H9 (cell line): ENCODE data around the gene ART3. TPM values are rescaled to one million over a fixed set of nuclear protein-coding genes. Genes with fewer than 3 reads are reported as not detected.

Experiments used
- DNase-seq: peaks from one replicate; pipeline ENCODE4 v3.0.0-alpha.2; 2017
- H2AFZ ChIP-seq: one replicate; pipeline ENCODE4 v1.6.1; 2013; ENCODE audit warnings: mild to moderate bottlenecking, low read length, control low read depth, moderate library complexity
- H2AK5ac ChIP-seq: 2 replicates; pipeline ENCODE4 v1.6.1; 2013; ENCODE audit warnings: low read length, control low read depth, mixed read lengths; ENCODE audit not compliant: insufficient read length
- H2BK120ac ChIP-seq: one replicate; pipeline ENCODE4 v1.6.1; 2013; ENCODE audit warnings: low read depth, mild to moderate bottlenecking, low read length, control low read depth, inconsistent platforms; ENCODE audit not compliant: poor library complexity, severe bottlenecking
- H2BK12ac ChIP-seq: 2 replicates; pipeline ENCODE4 v1.6.1; 2013; ENCODE audit warnings: low read length, control low read depth, mixed read lengths, low read depth; ENCODE audit not compliant: insufficient read length
- H2BK15ac ChIP-seq: 2 replicates; pipeline ENCODE4 v1.6.1; 2013; ENCODE audit warnings: low read depth, low read length, control low read depth
- H2BK20ac ChIP-seq: one replicate; pipeline ENCODE4 v1.6.1; 2013; ENCODE audit warnings: low read depth, mild to moderate bottlenecking, low read length, control low read depth, inconsistent platforms; ENCODE audit not compliant: poor library complexity, severe bottlenecking
- H2BK5ac ChIP-seq: 2 replicates; pipeline ENCODE4 v1.6.1; 2013; ENCODE audit warnings: low read length, control low read depth, mixed read lengths; ENCODE audit not compliant: insufficient read length
- H3K14ac ChIP-seq: 2 replicates; pipeline ENCODE4 v1.6.1; 2013; ENCODE audit warnings: low read length, control low read depth; ENCODE audit not compliant: insufficient read depth
- H3K18ac ChIP-seq: 2 replicates; pipeline ENCODE4 v1.6.1; 2013; ENCODE audit warnings: low read depth, mild to moderate bottlenecking, mixed read lengths, low read length, control low read depth; ENCODE audit not compliant: insufficient read length
- H3K23ac ChIP-seq: 2 replicates; pipeline ENCODE4 v1.6.1; 2013; ENCODE audit warnings: low read length, control low read depth, mixed read lengths, low read depth; ENCODE audit not compliant: insufficient read length
- H3K23me2 ChIP-seq: 2 replicates; pipeline ENCODE4 v1.6.1; 2013; ENCODE audit warnings: low read depth, mild to moderate bottlenecking, mixed read lengths, low read length, control low read depth; ENCODE audit not compliant: insufficient read length, poor library complexity, severe bottlenecking
- H3K27ac ChIP-seq: 2 replicates; pipeline ENCODE4 v1.5.1; 2013; ENCODE audit warnings: low read length, control low read depth, mixed read lengths, low read depth; ENCODE audit not compliant: insufficient read length
- H3K27me3 ChIP-seq: 2 replicates; pipeline ENCODE4 v1.6.1; 2013; ENCODE audit warnings: low read length, control low read depth, inconsistent platforms; ENCODE audit not compliant: insufficient read depth
- H3K4ac ChIP-seq: 2 replicates; pipeline ENCODE4 v1.6.1; 2013; ENCODE audit warnings: low read depth, mild to moderate bottlenecking, control low read depth, inconsistent platforms, low read length, moderate library complexity
- H3K4me1 ChIP-seq: 2 replicates; pipeline ENCODE4 v1.6.1; 2013; ENCODE audit warnings: low read length, control low read depth, inconsistent platforms; ENCODE audit not compliant: insufficient read depth
- H3K4me2 ChIP-seq: 2 replicates; pipeline ENCODE4 v1.6.1; 2013; ENCODE audit warnings: low read length, control low read depth, mixed read lengths; ENCODE audit not compliant: insufficient read length, insufficient read depth
- H3K56ac ChIP-seq: 2 replicates; pipeline ENCODE4 v1.6.1; 2013; ENCODE audit warnings: low read depth, mild to moderate bottlenecking, mixed read lengths, low read length, control low read depth; ENCODE audit not compliant: insufficient read length
- H3K79me1 ChIP-seq: 2 replicates; pipeline ENCODE4 v1.6.1; 2013; ENCODE audit warnings: low read depth, mild to moderate bottlenecking, moderate library complexity, low read length, control low read depth, inconsistent platforms; ENCODE audit not compliant: insufficient read depth, poor library complexity, severe bottlenecking
- H3K79me2 ChIP-seq: 2 replicates; pipeline ENCODE4 v1.6.1; 2013; ENCODE audit warnings: low read length, control low read depth, inconsistent platforms; ENCODE audit not compliant: insufficient read depth
- H3K9ac ChIP-seq: 2 replicates; pipeline ENCODE4 v1.6.1; 2013; ENCODE audit warnings: low read length, control low read depth, mixed read lengths; ENCODE audit not compliant: insufficient read length; ENCODE audit errors: extremely low read depth
- H3K9me3 ChIP-seq: one replicate; pipeline ENCODE4 v1.6.1; 2013; ENCODE audit warnings: low read depth, low read length, inconsistent platforms; ENCODE audit not compliant: control insufficient read depth
- H3T11ph ChIP-seq: one replicate; pipeline ENCODE4 v1.6.1; 2013; ENCODE audit warnings: mild to moderate bottlenecking, low read length, control low read depth, inconsistent platforms
- H4K20me1 ChIP-seq: one replicate; pipeline ENCODE4 v1.6.1; 2013; ENCODE audit not compliant: control insufficient read depth, insufficient read length, insufficient read depth
- H4K5ac ChIP-seq: 2 replicates; pipeline ENCODE4 v1.6.1; 2013; ENCODE audit warnings: low read depth, mild to moderate bottlenecking, mixed read lengths, low read length, control low read depth; ENCODE audit not compliant: insufficient read length
- H4K8ac ChIP-seq: replicated peaks from 2 replicates; pipeline ENCODE4 v1.6.1; 2013; ENCODE audit warnings: low read length, control low read depth, mixed read lengths, low read depth; ENCODE audit not compliant: insufficient read length
- H4K91ac ChIP-seq: 2 replicates; pipeline ENCODE4 v1.6.1; 2013; ENCODE audit warnings: low read depth, mild to moderate bottlenecking, moderate library complexity, mixed read lengths, low read length, control low read depth; ENCODE audit not compliant: insufficient read length
- H3K27ac Mint-ChIP-seq, 3 experiments: 2 replicates in 2 of 3; 3 replicates in 1 of 3; pipeline ENCODE4 v1.8.0; 2020 to 2021; ENCODE audit warnings: mixed read lengths in 3 of 3, mild to moderate bottlenecking in 1 of 3, moderate library complexity in 1 of 3
- H3K27me3 Mint-ChIP-seq: 2 replicates; pipeline ENCODE4 v1.8.0; 2021; ENCODE audit warnings: low read depth, mild to moderate bottlenecking, moderate library complexity, mixed read lengths
- H3K36me3 Mint-ChIP-seq, 3 experiments: 2 replicates in 2 of 3; 3 replicates in 1 of 3; pipeline ENCODE4 v1.8.0; 2020 to 2021; ENCODE audit warnings: low read depth in 3 of 3, mixed read lengths in 3 of 3; ENCODE audit not compliant: insufficient read depth in 1 of 3
- H3K4me1 Mint-ChIP-seq, 2 experiments: 2 replicates each; pipeline ENCODE4 v1.8.0; 2020; ENCODE audit warnings: mixed read lengths in 2 of 2
- H3K4me3 Mint-ChIP-seq, 2 experiments: 2 replicates in 1 of 2; 3 replicates in 1 of 2; pipeline ENCODE4 v1.8.0; 2020 to 2021; ENCODE audit warnings: mild to moderate bottlenecking in 2 of 2, mixed read lengths in 2 of 2, moderate library complexity in 1 of 2
- H3K9me3 Mint-ChIP-seq, 2 experiments: 2 replicates in 1 of 2; 3 replicates in 1 of 2; pipeline ENCODE4 v1.8.0; 2020; ENCODE audit warnings: mild to moderate bottlenecking in 2 of 2, mixed read lengths in 2 of 2, moderate library complexity in 1 of 2
- WGBS: extraction: QIAGEN DNeasy Blood & Tissue Kit; methylation state at CpG from one replicate; pipeline ENCODE4 v1.1.7; 2013; ENCODE audit warnings: missing lambda C conversion rate, low lambda C conversion rate, mixed read lengths; ENCODE audit not compliant: insufficient read length; ENCODE audit errors: extremely low coverage; 5-methylcytosine and 5-hydroxymethylcytosine counted together
- total RNA-seq: library from RNA; stranded (reverse); gene quantifications from 2 replicates; pipeline ENCODE4 v1.2.1, GENCODE V29; 2021
- TF ChIP-seq, protein P1 (sequence below): fragments of 200-600 bp; sonication (generic); conservative IDR thresholded peaks from 3 replicates; pipeline ENCODE4 v1.8.0; 2021; ENCODE audit warnings: antibody characterized with exemption, mild to moderate bottlenecking

ART3 gene
- total RNA-seq, 1 experiment from 2014 or later: 0.74 TPM

DNA sequence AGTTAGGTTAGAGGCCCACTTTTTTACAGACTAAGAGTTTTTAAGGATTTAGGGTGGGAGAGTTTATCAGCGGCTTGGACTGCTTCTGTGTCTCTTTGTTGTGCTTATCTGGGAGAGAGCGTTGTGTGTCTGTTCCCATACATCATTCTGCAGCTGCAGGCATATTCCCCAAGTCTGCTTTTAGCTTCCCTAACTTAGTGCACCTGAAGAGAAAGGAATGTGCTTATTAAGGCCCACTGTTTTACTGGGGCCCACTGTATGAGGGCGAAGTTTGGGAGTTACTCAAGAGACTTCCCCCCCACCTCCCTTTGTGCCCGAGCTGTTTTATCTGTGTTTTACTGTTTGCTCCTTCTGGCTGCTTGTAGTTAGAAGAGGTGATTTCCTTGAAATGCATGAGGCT is 31.9 kb downstream of the ART3 start:
- H3K18ac ChIP-seq: no peak overlapping the region
- H3K79me2 ChIP-seq: no peaks in the 10 kb centered on the region
- no peak overlapping the region for H3K9ac ChIP-seq
- no peak overlapping the region for H2BK15ac ChIP-seq
- no peaks in the 10 kb centered on the region for H3K23me2 ChIP-seq
- WGBS: no CpG with 5 or more reads among the region's 4 CpGs
- H3K79me1 ChIP-seq: no peaks in the 10 kb centered on the region
- no peak overlapping the region for H3K4me2 ChIP-seq
- peaks cover 6% of the 10 kb centered on the region in 2 experiments; a peak in 3 of 4 replicates for H3K4me1 Mint-ChIP-seq
- no peak overlapping the region for H2BK12ac ChIP-seq
- no peak overlapping the region for H3K27ac ChIP-seq
- H3K27me3 ChIP-seq: no peaks in the 10 kb centered on the region; the same call in 1 of the 2 replicates
- no peak overlapping the region for H2BK120ac ChIP-seq
- H3K4me1 ChIP-seq: no peaks in the 10 kb centered on the region
- no peak overlapping the region for H2BK5ac ChIP-seq
- H2AK5ac ChIP-seq: no peak overlapping the region
- no peaks in the 10 kb centered on the region for H4K20me1 ChIP-seq
- no peak overlapping the region for H4K5ac ChIP-seq
- peaks cover 24% of the 10 kb centered on the region for H3K27me3 Mint-ChIP-seq
- H3K9me3 Mint-ChIP-seq: no peaks in the 10 kb centered on the region
- no peak overlapping the region for H3K14ac ChIP-seq
- no peak overlapping the region for H3K4me3 Mint-ChIP-seq
- H2AFZ ChIP-seq: no peak overlapping the region
- TF ChIP-seq, protein P1, sequence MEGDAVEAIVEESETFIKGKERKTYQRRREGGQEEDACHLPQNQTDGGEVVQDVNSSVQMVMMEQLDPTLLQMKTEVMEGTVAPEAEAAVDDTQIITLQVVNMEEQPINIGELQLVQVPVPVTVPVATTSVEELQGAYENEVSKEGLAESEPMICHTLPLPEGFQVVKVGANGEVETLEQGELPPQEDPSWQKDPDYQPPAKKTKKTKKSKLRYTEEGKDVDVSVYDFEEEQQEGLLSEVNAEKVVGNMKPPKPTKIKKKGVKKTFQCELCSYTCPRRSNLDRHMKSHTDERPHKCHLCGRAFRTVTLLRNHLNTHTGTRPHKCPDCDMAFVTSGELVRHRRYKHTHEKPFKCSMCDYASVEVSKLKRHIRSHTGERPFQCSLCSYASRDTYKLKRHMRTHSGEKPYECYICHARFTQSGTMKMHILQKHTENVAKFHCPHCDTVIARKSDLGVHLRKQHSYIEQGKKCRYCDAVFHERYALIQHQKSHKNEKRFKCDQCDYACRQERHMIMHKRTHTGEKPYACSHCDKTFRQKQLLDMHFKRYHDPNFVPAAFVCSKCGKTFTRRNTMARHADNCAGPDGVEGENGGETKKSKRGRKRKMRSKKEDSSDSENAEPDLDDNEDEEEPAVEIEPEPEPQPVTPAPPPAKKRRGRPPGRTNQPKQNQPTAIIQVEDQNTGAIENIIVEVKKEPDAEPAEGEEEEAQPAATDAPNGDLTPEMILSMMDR: no peak
- no peaks in the 10 kb centered on the region for H3K9me3 ChIP-seq
- no peak for DNase-seq
- no peak overlapping the region for H3K56ac ChIP-seq
- no peak overlapping the region for H4K8ac ChIP-seq
- no peaks in the 10 kb centered on the region for H3K36me3 Mint-ChIP-seq
- no peak overlapping the region for H3K27ac Mint-ChIP-seq
- no peak overlapping the region for H2BK20ac ChIP-seq
- H3T11ph ChIP-seq: no peak overlapping the region
- H4K91ac ChIP-seq: no peak overlapping the region
- H3K23ac ChIP-seq: no peak overlapping the region
- H3K4ac ChIP-seq: no peak overlapping the region
